Measurements from ENCODE around the gene MBOAT7.
A peak's percentile ranks its signal among the peaks of the same experiment; 100 is the strongest.

The MBOAT7 gene

DNA sequence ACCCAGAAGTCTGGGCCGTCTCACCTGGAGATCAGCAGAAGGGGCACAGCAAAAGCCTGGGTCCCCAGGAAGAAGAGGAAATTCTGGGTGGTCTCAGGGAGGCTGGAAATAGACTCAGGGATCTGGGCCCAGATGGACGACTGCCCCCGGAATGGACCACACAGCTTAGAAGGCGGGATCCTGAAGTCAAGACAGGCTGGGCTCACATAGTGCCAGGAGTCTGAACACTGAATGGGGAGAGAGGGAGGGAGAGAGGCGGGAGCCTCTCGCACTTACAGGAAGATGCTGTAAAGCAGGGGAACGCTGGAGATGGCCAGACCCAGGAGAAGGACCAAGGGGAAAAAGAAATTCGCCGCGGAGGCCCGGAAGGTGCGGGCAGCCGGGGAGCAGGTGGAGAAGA lies 28.5 kb downstream of the MBOAT7 start:
- no peak for DNase-seq

DNA sequence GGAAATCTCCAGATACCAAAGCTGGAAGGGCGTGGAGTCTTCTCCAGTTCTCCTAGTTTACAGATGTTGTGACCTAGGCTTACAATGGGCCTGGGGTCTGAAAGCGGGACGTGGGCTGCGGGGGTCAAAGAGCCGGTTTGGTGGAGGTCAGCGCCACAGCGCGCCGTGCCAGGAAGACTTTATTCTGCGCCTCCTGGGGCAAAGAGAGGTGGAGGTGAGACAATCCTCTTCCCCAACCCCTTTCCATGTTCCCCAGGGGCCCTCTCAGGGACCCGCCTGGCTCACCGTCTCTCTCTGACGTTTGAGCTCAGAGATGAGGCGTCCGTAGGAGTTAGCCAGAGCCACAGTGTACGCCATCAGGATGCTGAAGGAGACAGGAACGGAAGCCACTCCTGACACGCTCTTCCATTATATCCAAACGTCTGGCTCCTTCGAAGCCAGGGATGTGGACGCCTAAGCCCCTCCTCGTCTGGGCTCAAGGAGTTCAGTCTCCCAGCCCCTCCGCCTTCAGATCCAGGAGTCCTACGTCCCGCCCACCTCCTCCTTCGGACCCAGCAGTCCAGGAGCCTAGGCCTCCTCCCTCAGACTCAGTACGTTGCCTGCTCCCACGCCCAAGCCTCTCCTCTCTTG lies 29.1 kb downstream of the MBOAT7 start:
- no peak for DNase-seq

GRCh38 chr19:54159352-54160181 lies 29.8 kb downstream of the MBOAT7 start, which contains the start of gene LENG1:
Gene LENG1, minus strand, starts transcription at chr19:54159721. Its CDS starts 26 bp downstream, at chr19:54159695.
- peak; percentile 98 for DNase-seq

GRCh38 chr19:54158812-54159351 lies 30.5 kb downstream of the MBOAT7 start:
- DNase-seq, result no peak

DNA sequence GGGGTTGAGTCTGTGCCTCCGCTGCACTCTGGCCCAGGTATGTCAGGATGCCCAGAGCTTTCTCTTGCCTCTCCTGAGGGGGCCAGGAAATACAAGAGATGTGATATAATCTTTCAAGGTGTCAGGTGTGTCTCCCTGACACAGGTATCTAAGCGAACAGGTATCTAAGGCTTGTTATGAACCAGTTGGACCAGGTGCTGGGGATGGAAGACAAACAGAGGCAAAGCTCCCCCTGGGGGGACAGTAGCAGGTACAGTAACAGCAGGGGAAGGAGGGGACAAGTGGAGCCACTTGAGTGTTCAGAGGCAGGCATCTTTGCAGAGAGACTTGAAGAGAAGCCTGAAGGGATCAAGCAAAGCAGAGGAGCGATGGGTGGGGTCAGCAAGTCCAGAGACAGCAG lies 32.4 kb downstream of the MBOAT7 start:
- DNase-seq, result no peak

GRCh38 chr19:54156490-54156889 lies 32.9 kb downstream of the MBOAT7 start:
- no peak for DNase-seq

DNA sequence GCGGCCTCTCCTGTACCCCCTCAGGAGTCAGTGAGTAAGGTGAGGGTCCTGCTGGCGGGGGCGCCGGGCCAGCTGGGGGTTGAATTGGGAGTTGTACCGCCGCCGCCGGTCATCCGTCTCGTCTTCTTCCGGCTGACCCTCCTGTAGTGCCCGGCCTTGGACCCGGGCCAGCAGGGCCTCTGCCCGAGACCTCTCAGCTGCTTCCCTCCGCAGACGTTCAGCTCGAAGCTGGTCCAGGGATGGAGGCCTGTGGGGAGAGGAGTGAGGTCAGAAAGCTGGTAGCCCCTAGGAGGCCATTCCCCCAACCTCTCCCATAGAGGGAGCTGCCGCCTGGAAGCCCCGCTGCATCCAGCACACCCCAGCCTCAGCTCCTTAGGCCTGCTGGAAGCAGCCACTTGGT lies 33.7 kb downstream of the MBOAT7 start:
- no peak for DNase-seq

- DNase-seq, result no peak
Measured at GRCh38 chr19:54154603-54155345, 34.6 kb downstream of the MBOAT7 start.

DNA sequence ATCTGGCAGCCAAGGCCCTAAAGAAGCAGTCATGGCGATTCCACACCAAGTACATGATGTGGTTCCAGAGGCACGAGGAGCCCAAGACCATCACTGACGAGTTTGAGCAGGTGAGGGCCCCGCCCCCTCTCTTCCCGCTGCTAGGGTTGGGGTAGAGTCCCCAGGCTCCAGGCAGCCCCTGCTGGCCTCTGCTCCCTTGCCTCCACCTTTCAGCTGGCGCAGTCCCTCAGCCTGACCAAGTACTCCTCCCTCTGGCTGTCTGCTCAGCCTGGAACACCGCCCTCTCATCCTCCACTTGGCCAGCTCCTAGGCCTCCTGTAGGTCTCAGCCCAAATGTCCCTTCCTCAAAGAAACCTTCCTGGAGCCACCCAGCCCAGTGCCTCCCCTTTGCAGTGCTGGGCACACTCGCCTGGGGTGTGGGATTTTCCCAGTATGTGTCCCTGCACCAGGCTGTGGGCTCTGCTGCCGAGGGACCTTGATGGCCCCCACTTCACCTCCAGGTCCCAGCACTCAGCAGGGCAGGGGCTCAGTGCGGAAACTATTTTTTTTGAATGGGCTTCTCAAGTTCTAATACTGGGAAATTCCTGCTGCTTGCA lies 35.6 kb downstream of the MBOAT7 start:
- DNase-seq, result no peak

DNA sequence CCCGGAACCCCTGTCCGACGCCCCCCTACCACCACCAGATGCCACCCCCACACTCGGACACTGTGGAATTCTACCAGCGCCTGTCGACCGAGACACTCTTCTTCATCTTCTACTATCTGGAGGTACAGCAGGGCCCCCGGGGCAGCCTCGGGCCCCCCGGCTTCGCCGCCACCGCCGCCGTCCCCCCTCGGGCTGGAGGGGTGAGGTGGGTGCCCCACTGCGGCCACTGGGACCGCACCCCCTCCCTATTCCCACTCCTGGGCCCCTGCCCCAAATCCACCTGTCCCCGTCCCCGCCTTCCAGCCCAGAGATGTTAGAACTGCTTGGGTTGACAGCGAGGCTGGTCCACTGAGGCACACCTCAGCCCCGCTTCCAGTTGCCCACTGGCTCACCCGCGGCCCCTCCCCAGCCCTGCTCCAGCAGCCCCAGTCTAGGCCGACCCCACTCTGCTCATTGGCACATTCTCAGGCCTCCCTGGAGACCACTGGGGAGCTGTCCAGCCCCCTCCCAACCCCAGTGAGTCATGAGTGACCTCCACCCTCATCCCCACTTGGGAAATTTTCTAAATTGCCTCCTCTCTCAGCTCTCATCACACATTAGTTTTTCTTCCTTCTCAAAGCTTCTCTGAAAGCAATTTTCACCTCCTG lies 36.4 kb downstream of the MBOAT7 start:
- DNase-seq, result no peak

DNA sequence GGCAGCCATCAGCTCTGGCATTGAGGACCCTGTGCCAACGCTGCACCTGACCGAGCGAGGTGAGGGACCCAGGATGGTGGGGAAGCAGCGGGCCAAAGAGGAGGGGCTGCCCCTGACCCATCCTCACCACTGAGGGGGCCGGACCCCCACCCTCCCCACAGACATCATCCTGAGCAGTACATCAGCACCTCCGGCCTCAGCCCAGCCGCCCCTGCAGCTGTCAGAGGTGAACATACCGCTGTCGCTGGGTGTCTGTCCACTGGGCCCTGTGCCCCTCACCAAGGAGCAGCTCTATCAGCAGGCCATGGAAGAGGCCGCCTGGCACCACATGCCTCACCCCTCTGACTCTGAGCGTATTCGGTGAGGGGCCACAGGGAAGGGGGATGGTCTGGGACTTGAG lies 37.1 kb downstream of the MBOAT7 start:
- no peak for DNase-seq

- no peak for DNase-seq
Measured at GRCh38 chr19:54151362-54152035, 37.9 kb downstream of the MBOAT7 start.

DNA sequence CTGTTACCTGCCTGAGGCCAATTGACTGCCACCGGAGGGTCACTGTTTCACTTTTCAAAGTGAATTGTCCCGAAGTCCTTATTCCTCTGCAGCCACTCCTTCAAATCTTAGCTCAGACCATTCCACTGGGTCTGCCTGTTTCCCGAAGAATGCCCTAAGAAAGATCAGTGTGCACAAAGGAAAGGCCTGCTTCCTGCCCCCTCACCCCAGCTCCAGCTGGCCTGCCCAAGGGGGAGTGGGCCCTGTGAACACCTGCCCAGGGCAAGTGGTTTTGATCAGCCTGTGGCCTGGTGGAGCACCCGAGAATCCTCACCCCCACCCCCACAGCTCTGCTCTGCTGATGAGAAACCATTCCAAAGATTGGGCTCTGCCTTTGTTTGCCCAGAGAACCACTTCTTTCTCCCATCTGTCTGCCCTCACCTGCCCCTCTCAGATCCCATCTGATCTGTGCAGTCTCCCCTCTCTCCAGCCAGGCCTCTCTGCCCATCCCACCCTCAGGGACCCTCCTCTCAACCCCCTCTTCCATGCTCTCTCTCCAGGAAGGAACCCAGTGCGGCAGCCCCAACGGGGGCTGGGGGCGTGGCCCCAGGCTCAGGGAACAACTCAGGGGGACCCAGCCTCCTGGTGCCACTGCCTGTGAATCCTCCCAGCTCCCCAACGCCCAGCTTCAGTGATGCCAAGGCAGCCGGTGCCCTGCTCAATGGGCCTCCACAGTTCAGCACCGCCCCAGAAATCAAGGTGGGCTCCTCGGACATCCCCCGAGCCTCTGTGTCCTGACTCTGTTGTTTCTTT lies 40.2 kb downstream of the MBOAT7 start:
- no peak for DNase-seq

DNA sequence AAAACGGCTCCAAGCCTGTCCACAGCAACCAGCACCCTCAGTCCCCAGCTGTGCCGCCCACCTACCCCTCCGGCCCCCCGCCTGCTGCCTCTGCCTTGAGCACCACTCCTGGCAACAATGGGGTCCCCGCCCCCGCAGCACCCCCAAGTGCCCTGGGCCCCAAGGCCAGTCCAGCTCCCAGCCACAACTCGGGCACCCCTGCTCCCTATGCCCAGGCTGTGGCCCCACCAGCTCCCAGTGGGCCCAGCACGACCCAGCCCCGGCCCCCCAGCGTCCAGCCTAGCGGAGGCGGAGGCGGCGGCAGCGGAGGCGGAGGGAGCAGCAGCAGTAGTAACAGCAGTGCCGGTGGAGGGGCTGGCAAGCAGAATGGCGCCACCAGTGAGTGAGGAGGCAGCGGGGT lies 41.2 kb downstream of the MBOAT7 start:
- DNase-seq, result no peak

GRCh38 chr19:54147676-54148075 lies 41.7 kb downstream of the MBOAT7 start:
- no peak for DNase-seq

DNA sequence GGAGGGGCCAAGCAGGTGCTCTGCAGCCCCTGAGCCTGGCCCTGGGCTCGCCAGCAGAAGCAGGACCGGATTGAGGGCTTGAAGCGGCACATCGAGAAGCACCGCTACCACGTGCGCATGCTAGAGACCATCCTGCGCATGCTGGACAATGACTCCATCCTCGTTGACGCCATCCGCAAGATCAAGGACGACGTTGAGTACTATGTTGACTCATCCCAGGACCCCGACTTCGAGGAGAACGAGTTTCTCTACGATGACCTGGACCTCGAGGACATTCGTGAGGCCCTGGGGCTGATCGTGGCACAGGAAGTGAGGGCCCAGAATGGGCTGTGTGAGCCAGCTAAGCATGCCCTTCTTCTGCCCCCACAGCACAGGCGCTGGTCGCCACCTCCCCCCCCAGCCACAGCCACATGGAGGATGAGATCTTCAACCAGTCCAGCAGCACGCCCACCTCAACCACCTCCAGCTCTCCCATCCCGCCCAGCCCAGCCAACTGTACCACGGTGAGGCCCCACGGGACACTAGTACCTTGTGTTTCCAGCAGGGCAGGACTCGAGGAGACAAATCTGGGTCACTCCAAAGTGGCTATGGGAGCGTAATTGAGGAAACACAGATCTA lies 43.7 kb downstream of the MBOAT7 start:
- no peak for DNase-seq

- no peak for DNase-seq
Measured at GRCh38 chr19:54142166-54142780, 47.1 kb downstream of the MBOAT7 start.

DNA sequence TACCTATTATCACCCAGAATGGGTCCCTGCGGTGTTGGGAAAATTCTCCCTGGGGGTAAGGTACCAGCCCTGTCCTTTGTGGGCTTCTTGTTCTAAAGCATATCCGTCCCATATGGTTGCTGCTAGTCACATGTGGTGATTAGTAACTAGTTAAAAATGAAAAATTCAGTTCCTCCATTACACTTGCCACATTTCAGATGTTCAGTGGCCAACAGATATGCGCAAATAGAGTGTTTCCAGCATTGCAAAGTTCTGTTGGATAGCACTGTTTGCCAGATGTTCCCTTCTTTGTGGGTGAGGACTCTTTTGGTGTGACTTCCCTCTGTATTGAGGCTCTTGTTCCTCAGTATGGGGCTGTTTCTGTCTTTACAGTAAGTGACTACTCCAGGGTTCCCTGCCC lies 48.0 kb downstream of the MBOAT7 start:
- no peak for DNase-seq

DNA sequence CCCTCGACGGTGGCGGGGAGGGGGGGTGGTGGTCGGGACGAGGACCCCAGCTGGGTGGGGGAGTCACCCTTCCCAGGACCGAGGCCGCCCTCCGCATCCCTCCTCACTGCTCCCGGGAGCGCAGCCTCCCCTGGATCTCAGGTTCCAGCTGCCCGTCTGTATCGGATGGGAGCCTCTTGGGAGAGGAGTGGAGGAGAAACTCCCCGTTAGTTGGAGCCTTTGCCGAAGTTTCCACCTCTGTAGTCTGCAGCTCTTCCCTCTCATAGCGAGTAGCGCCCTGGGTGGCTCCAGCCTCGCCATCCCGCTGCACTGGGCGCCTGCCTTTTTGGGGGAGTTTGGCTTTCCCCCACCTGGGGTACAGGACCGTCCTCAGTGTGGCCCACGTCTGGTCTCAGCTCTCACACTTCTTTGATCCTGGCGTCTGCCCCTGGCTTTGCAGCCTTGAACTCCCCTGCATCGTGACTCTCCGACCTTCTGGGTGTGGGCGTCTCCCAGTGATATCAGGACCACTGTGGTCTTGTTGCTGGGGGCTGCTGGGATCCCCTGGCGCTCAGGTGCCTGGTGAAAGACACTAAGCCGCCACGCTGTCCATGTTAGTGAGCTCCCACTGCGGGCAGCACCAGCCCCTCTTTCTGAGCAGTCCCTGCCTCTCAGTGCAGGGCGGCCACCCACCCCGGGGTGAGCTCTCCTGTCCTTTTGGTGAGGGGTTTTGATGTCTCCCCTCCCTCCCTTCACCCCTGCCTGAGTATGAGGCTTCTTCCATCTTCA lies 50.7 kb downstream of the MBOAT7 start:
- DNase-seq, result no peak
